Panc1 (cell line): ENCODE results near the gene RENBP. TPM values are rescaled to one million over a fixed set of nuclear protein-coding genes. Genes with fewer than 3 reads are reported as not detected.

Experiments
- ATAC-seq: fragments of 200-7000 bp; cut with Tn5 transposase; 2 replicates; pipeline ENCODE4 v1.9.1; 2020; ENCODE audit warnings: mild to moderate bottlenecking, moderate library complexity
- BruUV-seq: library from RNA; stranded (reverse); fragments of 400-500 nt; replicated peaks from 2 replicates; lab custom pipeline; 2021; lab: Mats Ljungman, UMichigan
- CTCF ChIA-PET: fragments of 300-600 bp; sonication (Branson Sonifier 250); formaldehyde crosslinking; loops from one replicate; lab custom pipeline; 2022; ENCODE audit warnings: antibody characterized with exemption; lab: Charles Lee
- POLR2A ChIA-PET: fragments of 300-600 bp; sonication (Branson Sonifier 250); formaldehyde crosslinking; loops from one replicate; lab custom pipeline; 2022; ENCODE audit warnings: antibody characterized with exemption; lab: Charles Lee
- DNase-seq: peaks from one replicate; pipeline ENCODE4 v3.0.0-alpha.2; 2010; ENCODE audit warnings: low read depth, low spot score
- H3K27ac ChIP-seq: 2 replicates; pipeline ENCODE4 v1.5.1; 2011; ENCODE audit warnings: mild to moderate bottlenecking, low read length, inconsistent platforms
- H3K27me3 ChIP-seq: fragments of 200-500 bp; sonication (Bioruptor generic); 2 replicates; pipeline ENCODE4 v1.6.0; 2014; ENCODE audit warnings: low read length, inconsistent platforms; ENCODE audit not compliant: control insufficient read depth, insufficient read depth
- H3K36me3 ChIP-seq: fragments of 200-500 bp; sonication (Bioruptor generic); 2 replicates; pipeline ENCODE4 v1.5.1; 2014; ENCODE audit warnings: inconsistent platforms, mild to moderate bottlenecking, low read length, moderate library complexity; ENCODE audit not compliant: control insufficient read depth, insufficient read depth
- H3K4me1 ChIP-seq: 2 replicates; pipeline ENCODE4 v1.5.1; 2011; ENCODE audit warnings: inconsistent platforms, mild to moderate bottlenecking, low read length, moderate library complexity; ENCODE audit not compliant: control insufficient read depth, insufficient read depth
- H3K4me3 ChIP-seq, 2 experiments: 2 replicates each; pipeline ENCODE4 v1.5.1; 2011 to 2012; ENCODE audit warnings: low read depth in 2 of 2, low read length in 2 of 2, mild to moderate bottlenecking in 2 of 2, inconsistent platforms in 1 of 2, moderate library complexity in 1 of 2
- H3K9me3 ChIP-seq: fragments of 200-500 bp; sonication (Bioruptor generic); 2 replicates; pipeline ENCODE4 v1.5.1; 2014; ENCODE audit warnings: low read depth, mild to moderate bottlenecking, inconsistent platforms, low read length, moderate library complexity; ENCODE audit not compliant: control insufficient read depth, insufficient read depth
- POLR2AphosphoS5 ChIP-seq: IDR thresholded peaks from 2 replicates; pipeline ENCODE4 v1.6.1; 2012; ENCODE audit warnings: mild to moderate bottlenecking, low read depth, low read length, moderate library complexity
- SIN3A ChIP-seq: IDR thresholded peaks from 2 replicates; pipeline ENCODE4 v1.6.1; 2012; ENCODE audit warnings: low read depth, mild to moderate bottlenecking, low read length, moderate library complexity, borderline replicate concordance; ENCODE audit not compliant: insufficient read depth
- TCF7L2 ChIP-seq: IDR thresholded peaks from 2 replicates; pipeline ENCODE4 v1.6.1; 2011; ENCODE audit warnings: mild to moderate bottlenecking, low read depth, low read length, inconsistent platforms
- in situ Hi-C: cut with HindIII; loops from 2 replicates; pipeline ENCODE4 v1.10.0; 2016; ENCODE audit warnings: low sequenced_read_pairs, low pct_unique_long_range_greater_than_20kb
- intact Hi-C: fragments of 100-400 bp; cut with micrococcal nuclease; formaldehyde crosslinking; loops from one replicate; pipeline ENCODE4 v1.10.0; 2022; ENCODE audit not compliant: unreplicated experiment
- total RNA-seq: library from RNA; stranded (reverse); gene quantifications from one replicate; pipeline ENCODE4 v1.2.1, GENCODE V29; 2021; ENCODE audit not compliant: unreplicated experiment
- TF ChIP-seq, protein P1 (sequence below), 2 experiments: IDR thresholded peaks; 2 replicates each; pipeline ENCODE4 v1.6.1; 2011 to 2012; ENCODE audit warnings: low read depth in 2 of 2, control low read depth in 1 of 2, low read length in 1 of 2, mild to moderate bottlenecking in 1 of 2, moderate library complexity in 1 of 2; ENCODE audit not compliant: insufficient read depth in 1 of 2
- TF ChIP-seq, protein P2 (sequence below): fragments of 450-650 bp; IDR thresholded peaks from 2 replicates; pipeline ENCODE4 v1.5.1; 2017; ENCODE audit warnings: mild to moderate bottlenecking

RENBP gene
- total RNA-seq, 1 experiment from 2014 or later = 0.62 TPM

DNA sequence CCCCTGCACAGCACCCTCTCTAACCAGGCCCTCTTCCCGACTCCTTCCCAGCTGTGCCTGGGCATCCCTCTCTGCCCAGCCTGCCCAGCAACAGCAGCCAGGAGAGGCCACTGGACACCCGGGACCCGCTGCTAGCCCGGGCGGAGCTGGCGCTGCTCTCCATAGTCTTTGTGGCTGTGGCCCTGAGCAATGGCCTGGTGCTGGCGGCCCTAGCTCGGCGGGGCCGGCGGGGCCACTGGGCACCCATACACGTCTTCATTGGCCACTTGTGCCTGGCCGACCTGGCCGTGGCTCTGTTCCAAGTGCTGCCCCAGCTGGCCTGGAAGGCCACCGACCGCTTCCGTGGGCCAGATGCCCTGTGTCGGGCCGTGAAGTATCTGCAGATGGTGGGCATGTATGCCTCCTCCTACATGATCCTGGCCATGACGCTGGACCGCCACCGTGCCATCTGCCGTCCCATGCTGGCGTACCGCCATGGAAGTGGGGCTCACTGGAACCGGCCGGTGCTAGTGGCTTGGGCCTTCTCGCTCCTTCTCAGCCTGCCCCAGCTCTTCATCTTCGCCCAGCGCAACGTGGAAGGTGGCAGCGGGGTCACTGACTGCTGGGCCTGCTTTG is 38.9 kb downstream of the RENBP start:
- intact Hi-C loops (no loop called here), in situ Hi-C loops (no loop called here)
- peaks cover 51% of the 10 kb centered on the region for H3K4me1 ChIP-seq
- no peaks in the 10 kb centered on the region for H3K27me3 ChIP-seq
- ATAC-seq = no peak
- no peak for DNase-seq
- H3K4me3 ChIP-seq = no peak overlapping the region
- TF ChIP-seq, protein P1, sequence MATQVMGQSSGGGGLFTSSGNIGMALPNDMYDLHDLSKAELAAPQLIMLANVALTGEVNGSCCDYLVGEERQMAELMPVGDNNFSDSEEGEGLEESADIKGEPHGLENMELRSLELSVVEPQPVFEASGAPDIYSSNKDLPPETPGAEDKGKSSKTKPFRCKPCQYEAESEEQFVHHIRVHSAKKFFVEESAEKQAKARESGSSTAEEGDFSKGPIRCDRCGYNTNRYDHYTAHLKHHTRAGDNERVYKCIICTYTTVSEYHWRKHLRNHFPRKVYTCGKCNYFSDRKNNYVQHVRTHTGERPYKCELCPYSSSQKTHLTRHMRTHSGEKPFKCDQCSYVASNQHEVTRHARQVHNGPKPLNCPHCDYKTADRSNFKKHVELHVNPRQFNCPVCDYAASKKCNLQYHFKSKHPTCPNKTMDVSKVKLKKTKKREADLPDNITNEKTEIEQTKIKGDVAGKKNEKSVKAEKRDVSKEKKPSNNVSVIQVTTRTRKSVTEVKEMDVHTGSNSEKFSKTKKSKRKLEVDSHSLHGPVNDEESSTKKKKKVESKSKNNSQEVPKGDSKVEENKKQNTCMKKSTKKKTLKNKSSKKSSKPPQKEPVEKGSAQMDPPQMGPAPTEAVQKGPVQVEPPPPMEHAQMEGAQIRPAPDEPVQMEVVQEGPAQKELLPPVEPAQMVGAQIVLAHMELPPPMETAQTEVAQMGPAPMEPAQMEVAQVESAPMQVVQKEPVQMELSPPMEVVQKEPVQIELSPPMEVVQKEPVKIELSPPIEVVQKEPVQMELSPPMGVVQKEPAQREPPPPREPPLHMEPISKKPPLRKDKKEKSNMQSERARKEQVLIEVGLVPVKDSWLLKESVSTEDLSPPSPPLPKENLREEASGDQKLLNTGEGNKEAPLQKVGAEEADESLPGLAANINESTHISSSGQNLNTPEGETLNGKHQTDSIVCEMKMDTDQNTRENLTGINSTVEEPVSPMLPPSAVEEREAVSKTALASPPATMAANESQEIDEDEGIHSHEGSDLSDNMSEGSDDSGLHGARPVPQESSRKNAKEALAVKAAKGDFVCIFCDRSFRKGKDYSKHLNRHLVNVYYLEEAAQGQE (IDR thresholded peaks at IDR 0.05; ENCODE audit: insufficient read depth in 1 of 2, low read depth in 2 of 2, low read length in 1 of 2) = no peak
- TF ChIP-seq SIN3A (no peak), POLR2AphosphoS5 (no peak), TCF7L2 (no peak)
- TF ChIP-seq, protein P2, sequence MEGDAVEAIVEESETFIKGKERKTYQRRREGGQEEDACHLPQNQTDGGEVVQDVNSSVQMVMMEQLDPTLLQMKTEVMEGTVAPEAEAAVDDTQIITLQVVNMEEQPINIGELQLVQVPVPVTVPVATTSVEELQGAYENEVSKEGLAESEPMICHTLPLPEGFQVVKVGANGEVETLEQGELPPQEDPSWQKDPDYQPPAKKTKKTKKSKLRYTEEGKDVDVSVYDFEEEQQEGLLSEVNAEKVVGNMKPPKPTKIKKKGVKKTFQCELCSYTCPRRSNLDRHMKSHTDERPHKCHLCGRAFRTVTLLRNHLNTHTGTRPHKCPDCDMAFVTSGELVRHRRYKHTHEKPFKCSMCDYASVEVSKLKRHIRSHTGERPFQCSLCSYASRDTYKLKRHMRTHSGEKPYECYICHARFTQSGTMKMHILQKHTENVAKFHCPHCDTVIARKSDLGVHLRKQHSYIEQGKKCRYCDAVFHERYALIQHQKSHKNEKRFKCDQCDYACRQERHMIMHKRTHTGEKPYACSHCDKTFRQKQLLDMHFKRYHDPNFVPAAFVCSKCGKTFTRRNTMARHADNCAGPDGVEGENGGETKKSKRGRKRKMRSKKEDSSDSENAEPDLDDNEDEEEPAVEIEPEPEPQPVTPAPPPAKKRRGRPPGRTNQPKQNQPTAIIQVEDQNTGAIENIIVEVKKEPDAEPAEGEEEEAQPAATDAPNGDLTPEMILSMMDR = no peak
- H3K36me3 ChIP-seq = no peaks in the 10 kb centered on the region
- POLR2A ChIA-PET = no interaction called here
- no TSS peak for BruUV-seq
- no peaks in the 10 kb centered on the region for H3K9me3 ChIP-seq
- CTCF ChIA-PET = no interaction called here
- peak overlapping the region; percentile 76; the same call in 1 of the 2 replicates for H3K27ac ChIP-seq

DNA sequence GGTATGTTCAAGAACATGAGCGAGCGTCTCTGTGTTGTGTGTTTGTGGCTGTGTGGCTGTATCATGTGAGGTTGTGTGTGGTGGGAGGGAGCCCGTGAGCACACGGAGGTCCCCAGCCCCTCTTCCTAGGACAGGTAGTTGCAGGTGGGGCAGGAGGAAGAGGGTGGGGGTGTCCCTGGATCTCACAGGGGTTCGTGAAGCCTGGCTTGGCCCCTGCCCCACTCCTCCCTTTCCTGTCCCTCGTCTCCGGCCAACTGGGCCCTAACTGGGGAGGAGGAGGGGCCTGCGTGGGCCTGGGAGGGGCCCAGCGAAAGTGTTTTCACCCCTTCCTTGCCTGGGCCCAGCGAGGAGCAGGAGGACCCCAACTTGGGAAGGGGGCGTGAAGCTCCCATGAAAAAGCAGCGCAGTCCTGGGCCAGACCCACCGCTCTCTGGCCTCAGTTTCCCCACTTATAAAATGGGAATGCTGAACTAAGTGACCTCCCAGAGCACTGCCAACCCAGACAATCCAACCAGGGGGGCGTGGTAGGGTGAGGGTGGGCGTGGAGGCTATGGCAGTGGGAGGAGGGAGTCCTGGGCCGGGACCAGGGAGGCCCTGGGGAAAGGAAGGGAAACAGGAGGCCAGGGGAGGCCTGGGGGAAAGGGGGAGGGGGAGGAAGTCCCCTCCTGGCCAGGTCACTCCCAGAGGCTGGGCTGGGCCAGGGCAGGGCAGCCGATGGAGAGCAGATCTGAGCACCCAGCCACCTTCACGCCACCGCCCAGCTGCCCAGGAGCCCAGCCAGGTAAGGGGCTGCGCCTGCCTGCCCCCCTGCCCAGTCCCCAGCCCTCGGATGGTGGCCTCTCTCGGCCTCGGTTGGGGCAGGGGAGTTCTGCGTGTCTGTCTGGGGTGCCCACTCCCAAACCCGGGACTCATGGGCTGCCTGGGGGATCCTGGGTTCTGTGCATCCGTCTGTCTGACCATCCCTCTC is 40.2 kb downstream of the RENBP start, which contains the start of gene AVPR2:
AVPR2 (plus strand) TSS at position 683 of the 967 bp plus-strand sequence. CDS start 473 bp downstream, outside the sequence.
- POLR2A ChIA-PET = no interaction called here
- CTCF ChIA-PET = no interaction called here
- Histone ChIP-seq H3K27me3 (no peaks in the 10 kb centered on the region), H3K36me3 (no peaks in the 10 kb centered on the region), H3K4me1 (peaks cover 55% of the 10 kb centered on the region), H3K27ac (peak within 1 kb of the TSS; percentile 76), H3K4me3 (0 out of 4 replicates have a peak within 1 kb of the TSS, but pooled peaks of 1 of the 2 experiments have one; percentile 12), H3K9me3 (no peaks in the 10 kb centered on the region)
- no TSS peak for BruUV-seq
- TF ChIP-seq, protein P2 = no peak
- peak; percentile 61 for TF ChIP-seq POLR2AphosphoS5
- in situ Hi-C loops (no loop called here), intact Hi-C loops (no loop called here)
- peak; percentile 41 for ATAC-seq
- no peak for DNase-seq
